BJ (cell line): ENCODE data around the gene LYPD3. TPM values are rescaled to one million over a fixed set of nuclear protein-coding genes. Genes with fewer than 3 reads are reported as not detected.

Source experiments
- CTCF ChIA-PET: fragments of 350-600 bp; formaldehyde crosslinking; extraction: SDS; loops from one replicate; lab custom pipeline; 2021; ENCODE audit warnings: antibody characterized with exemption, inconsistent platforms; lab: Yijun Ruan, JAX
- POLR2A ChIA-PET: fragments of 300-600 bp; sonication (Branson Sonifier 250); formaldehyde crosslinking; extraction: SDS; loops from one replicate; lab custom pipeline; 2021; ENCODE audit warnings: antibody characterized with exemption; lab: Charles Lee
- DNase-seq: peaks from one replicate; pipeline ENCODE4 v3.0.0-alpha.2; 2011; ENCODE audit warnings: low read depth
- H3K27me3 ChIP-seq: 2 replicates; pipeline ENCODE4 v1.6.0; 2011; ENCODE audit warnings: low read length; ENCODE audit not compliant: control insufficient read depth, insufficient read depth
- H3K36me3 ChIP-seq: 2 replicates; pipeline ENCODE4 v1.5.1; 2011; ENCODE audit warnings: low read length; ENCODE audit not compliant: control insufficient read depth, insufficient read depth
- H3K4me3 ChIP-seq: 2 replicates; pipeline ENCODE4 v1.5.1; 2011; ENCODE audit warnings: low read depth, mild to moderate bottlenecking, control low read depth, low read length
- polyA plus RNA-seq: library from polyadenylated mRNA; depleted of rRNA; stranded (reverse); fragments of >200 nt; gene quantifications from 2 replicates; pipeline ENCODE4 v1.2.3, GENCODE V29; 2011
- TF ChIP-seq, protein P1 (sequence below): IDR thresholded peaks from 2 replicates; pipeline ENCODE4 v1.5.1; 2011; ENCODE audit warnings: low read depth, mild to moderate bottlenecking, control low read depth, inconsistent platforms, low read length, moderate library complexity; ENCODE audit not compliant: insufficient read depth

LYPD3 gene
- polyA plus RNA-seq, 1 experiment = 0.70 TPM

DNA sequence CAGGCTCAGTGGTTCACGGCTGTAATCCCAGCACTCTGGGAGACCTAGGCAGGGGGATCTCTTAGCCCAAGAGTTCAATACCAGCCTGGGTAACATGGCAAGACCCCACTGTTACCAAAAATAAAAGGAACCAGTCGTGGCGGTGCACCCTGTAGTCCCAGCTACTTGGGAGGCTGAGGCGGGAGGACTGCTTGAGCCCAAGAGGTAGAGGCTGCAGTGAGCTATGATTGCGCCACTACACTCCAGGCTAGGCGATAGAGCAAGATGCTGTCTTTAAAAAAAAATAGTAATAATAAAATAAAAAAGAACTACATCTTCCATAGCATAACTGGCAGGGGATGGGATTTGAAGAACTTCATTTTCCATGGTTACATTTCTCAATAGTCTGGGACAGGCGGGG is 3.0 kb downstream of the LYPD3 start:
- POLR2A ChIA-PET = no interaction called here

DNA sequence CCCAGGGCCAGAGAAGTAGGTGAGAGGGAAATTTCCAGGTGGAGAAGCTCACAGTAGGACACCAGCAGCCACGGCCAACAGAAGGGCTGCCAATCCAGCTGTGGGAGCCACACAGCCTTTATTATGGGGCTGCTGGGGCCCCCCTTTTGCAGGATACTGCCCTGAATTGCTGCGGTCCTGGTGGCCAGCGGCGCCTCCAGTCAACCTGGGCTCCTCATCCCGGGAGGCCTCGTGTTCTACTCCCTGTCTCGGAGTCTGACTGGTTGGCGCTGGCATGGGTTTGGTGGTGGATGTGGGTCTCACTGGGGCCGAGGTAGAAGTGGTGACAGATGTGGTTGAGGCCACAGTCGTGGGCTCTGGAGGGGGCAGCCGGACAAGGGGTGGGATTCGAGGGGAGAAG is 4.1 kb downstream of the LYPD3 start:
- DNase-seq = no peak
- H3K36me3 ChIP-seq = no peaks in the 10 kb centered on the region
- peaks cover 1% of the 10 kb centered on the region; the same call in 1 of the 2 replicates for H3K27me3 ChIP-seq
- ChIA-PET POLR2A (no interaction called here), CTCF (interaction anchor here (0.9 to 2.5 kb wide), 2 partner anchors 14 to 52 kb away, joined by 6 to 14 read pairs; no protein-coding TSS in a partner anchor)
- TF ChIP-seq, protein P1, sequence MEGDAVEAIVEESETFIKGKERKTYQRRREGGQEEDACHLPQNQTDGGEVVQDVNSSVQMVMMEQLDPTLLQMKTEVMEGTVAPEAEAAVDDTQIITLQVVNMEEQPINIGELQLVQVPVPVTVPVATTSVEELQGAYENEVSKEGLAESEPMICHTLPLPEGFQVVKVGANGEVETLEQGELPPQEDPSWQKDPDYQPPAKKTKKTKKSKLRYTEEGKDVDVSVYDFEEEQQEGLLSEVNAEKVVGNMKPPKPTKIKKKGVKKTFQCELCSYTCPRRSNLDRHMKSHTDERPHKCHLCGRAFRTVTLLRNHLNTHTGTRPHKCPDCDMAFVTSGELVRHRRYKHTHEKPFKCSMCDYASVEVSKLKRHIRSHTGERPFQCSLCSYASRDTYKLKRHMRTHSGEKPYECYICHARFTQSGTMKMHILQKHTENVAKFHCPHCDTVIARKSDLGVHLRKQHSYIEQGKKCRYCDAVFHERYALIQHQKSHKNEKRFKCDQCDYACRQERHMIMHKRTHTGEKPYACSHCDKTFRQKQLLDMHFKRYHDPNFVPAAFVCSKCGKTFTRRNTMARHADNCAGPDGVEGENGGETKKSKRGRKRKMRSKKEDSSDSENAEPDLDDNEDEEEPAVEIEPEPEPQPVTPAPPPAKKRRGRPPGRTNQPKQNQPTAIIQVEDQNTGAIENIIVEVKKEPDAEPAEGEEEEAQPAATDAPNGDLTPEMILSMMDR = no peak
- H3K4me3 ChIP-seq = no peak overlapping the region

More for the DNA sequence above, 3.0 kb downstream of the LYPD3 start:
- CTCF ChIA-PET = interaction anchor here (1.4 to 3.1 kb wide), 2 partner anchors 15 to 23 kb away, joined by 3 to 20 read pairs; no protein-coding TSS in a partner anchor
- no peak overlapping the region for H3K4me3 ChIP-seq
- H3K36me3 ChIP-seq = no peaks in the 10 kb centered on the region
- TF ChIP-seq, protein P1 = no peak
- peaks cover 1% of the 10 kb centered on the region; the same call in 1 of the 2 replicates for H3K27me3 ChIP-seq
- DNase-seq = no peak

DNA sequence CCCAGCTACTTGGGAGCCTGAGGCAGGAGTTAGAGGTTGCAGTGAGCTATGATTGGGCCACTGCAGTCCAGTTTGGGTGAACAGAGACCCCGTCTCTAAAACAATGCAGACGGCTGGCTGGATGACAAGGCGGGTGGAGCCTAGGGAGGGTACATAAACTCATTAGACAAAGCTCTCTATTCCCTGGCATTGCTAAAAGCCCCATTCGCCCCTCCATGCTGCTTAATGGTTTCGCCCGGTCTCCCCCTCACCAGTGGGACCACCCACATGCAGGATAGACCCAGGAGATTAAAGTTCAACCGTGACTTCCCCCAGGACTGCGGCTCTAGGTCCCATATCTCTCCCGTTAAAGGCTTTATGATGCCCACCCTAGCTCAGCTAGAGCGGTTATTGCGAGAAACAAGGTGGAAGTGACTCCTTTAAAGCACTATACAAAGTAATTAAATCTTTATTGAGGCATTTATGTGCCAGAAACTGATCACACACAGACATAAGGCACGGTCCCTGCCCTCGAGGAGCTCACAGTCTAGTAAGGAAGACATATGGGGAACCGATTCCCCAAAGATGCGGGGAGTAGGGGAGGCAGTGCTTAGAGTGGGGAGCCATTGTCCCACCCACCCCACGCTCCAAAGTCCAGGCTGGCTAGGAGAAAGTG is 4.9 kb downstream of the LYPD3 start:
- CTCF ChIA-PET = interaction anchor here (0.9 to 2.5 kb wide), 4 partner anchors 14 to 60 kb away, joined by 3 to 14 read pairs (median 5); no protein-coding TSS in a partner anchor
- no peak for DNase-seq
- H3K27me3 ChIP-seq = peaks cover 1% of the 10 kb centered on the region; the same call in 1 of the 2 replicates
- TF ChIP-seq, protein P1 = no peak
- POLR2A ChIA-PET = no interaction called here
- H3K36me3 ChIP-seq = no peaks in the 10 kb centered on the region
- no peak overlapping the region for H3K4me3 ChIP-seq

DNA sequence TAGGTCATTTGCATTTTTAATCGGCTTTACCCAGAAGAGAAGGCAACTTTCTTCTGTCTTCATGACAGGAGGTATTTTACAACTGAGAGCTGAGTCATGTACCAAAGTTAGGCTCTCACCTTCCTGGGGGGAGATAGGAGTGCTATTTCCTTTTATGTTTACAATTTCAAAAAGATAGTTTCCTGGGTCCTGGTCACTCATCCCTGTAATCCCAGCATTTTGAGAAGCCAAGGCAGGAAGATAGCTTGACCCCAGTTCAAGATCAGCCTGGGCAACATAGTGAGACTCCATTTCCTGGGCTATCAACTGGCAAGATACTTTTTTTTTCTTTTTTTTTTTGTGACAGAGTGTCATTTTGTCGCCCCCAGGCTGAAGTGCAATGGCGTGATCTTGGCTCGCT is 7.6 kb downstream of the LYPD3 start:
- CTCF ChIA-PET = interaction anchor here (0.7 to 1.3 kb wide), 4 partner anchors 11 to 67 kb away, joined by 3 to 6 read pairs (median 3); no protein-coding TSS in a partner anchor
- POLR2A ChIA-PET = interaction anchor here (0.7 kb wide), 1 partner anchor 8 kb away, joined by 3 read pairs; no protein-coding TSS in a partner anchor
- DNase-seq = no peak
- TF ChIP-seq, protein P1 = no peak
- no peak overlapping the region for H3K4me3 ChIP-seq
- H3K36me3 ChIP-seq = no peaks in the 10 kb centered on the region
- H3K27me3 ChIP-seq = 0 out of 2 replicates have a peak, but pooled peaks cover 1% of the 10 kb centered on the region

DNA sequence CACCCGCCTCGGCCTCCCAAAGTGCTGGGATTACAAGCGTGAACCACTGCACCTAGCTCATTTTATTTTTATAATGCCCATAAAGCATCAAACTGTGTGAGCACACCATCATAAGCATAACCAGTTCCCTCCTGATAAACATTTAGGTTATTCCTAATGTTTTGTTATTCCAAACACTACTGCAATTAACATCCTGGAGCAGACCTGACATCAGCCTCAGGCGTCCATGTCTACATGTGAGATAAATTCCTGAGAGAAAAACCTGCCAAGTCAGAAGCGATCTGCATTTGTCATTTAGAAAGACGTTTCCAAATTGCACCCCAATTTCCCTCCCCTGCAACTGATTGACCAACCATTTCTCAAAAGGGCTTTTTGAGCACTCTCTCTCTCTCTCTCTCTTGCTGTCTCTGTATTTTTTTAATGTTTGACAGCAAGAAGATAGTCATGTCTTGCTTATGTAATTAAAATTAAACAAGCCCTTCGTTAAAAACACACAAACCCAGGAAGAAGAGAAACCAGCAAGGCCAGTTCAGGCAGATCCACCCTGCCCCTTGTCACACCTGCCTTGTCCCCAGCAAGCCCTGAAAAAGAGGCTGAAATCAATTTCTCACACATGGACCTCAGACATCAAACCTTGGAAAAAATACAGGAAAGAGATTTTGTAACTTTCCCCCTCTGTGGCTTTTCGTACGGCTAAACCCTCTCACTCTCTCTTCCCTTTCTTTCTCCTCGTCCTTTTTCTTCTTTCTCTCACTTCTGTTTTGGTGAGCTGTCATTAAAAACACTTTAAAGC is 9.9 kb downstream of the LYPD3 start:
- DNase-seq = no peak
- TF ChIP-seq, protein P1 = no peak
- ChIA-PET CTCF (interaction anchor here (0.7 to 1.9 kb wide), 4 partner anchors 8 to 64 kb away, joined by 3 to 11 read pairs (median 4); no protein-coding TSS in a partner anchor), POLR2A (no interaction called here)
- no peaks in the 10 kb centered on the region for H3K27me3 ChIP-seq
- H3K4me3 ChIP-seq = no peak overlapping the region
- H3K36me3 ChIP-seq = no peaks in the 10 kb centered on the region
